Hepatocyte (in vitro differentiated cells): ENCODE measurements around the gene SFXN5. TPM values are rescaled to one million over a fixed set of nuclear protein-coding genes. Genes with fewer than 3 reads are reported as not detected.

Experiments used
- DNase-seq: peaks from one replicate; pipeline ENCODE4 v3.0.0-alpha.2; 2016; ENCODE audit warnings: low spot score
- H2AFZ ChIP-seq: fragments of 200-600 bp; sonication (generic); 2 replicates; pipeline ENCODE4 v1.6.0; 2016; ENCODE audit warnings: antibody characterized with exemption, mild to moderate bottlenecking
- H3K27ac ChIP-seq: fragments of 200-600 bp; sonication (generic); 2 replicates; pipeline ENCODE4 v1.5.1; 2016; ENCODE audit warnings: mild to moderate bottlenecking
- H3K27me3 ChIP-seq: fragments of 200-600 bp; sonication (generic); 2 replicates; pipeline ENCODE4 v1.6.1; 2016
- H3K36me3 ChIP-seq: fragments of 200-600 bp; sonication (generic); replicated peaks from 2 replicates; pipeline ENCODE4 v1.5.1; 2016; ENCODE audit warnings: low read depth; ENCODE audit not compliant: insufficient read depth
- H3K4me1 ChIP-seq: fragments of 200-600 bp; sonication (generic); 2 replicates; pipeline ENCODE4 v1.5.1; 2016; ENCODE audit warnings: mild to moderate bottlenecking, moderate library complexity; ENCODE audit not compliant: insufficient read depth
- H3K4me2 ChIP-seq: fragments of 200-600 bp; sonication (generic); 2 replicates; pipeline ENCODE4 v1.6.0; 2016
- H3K4me3 ChIP-seq: fragments of 200-600 bp; sonication (generic); 2 replicates; pipeline ENCODE4 v1.5.1; 2016; ENCODE audit warnings: mild to moderate bottlenecking
- H3K79me2 ChIP-seq: fragments of 200-600 bp; sonication (generic); 2 replicates; pipeline ENCODE4 v1.6.0; 2017; ENCODE audit warnings: mild to moderate bottlenecking
- H3K9me2 ChIP-seq: fragments of 200-600 bp; sonication (generic); replicated peaks from 2 replicates; pipeline ENCODE4 v1.6.0; 2017; ENCODE audit warnings: mild to moderate bottlenecking; ENCODE audit not compliant: insufficient read depth
- H3K9me3 ChIP-seq: fragments of 200-600 bp; sonication (generic); 2 replicates; pipeline ENCODE4 v1.5.1; 2016; ENCODE audit warnings: low read depth, mild to moderate bottlenecking
- H4K20me1 ChIP-seq: fragments of 200-600 bp; sonication (generic); 2 replicates; pipeline ENCODE4 v1.6.0; 2016; ENCODE audit warnings: mild to moderate bottlenecking; ENCODE audit not compliant: insufficient read depth, poor library complexity, severe bottlenecking
- EZH2 ChIP-seq: fragments of 200-600 bp; sonication (generic); IDR thresholded peaks from 2 replicates; pipeline ENCODE4 v1.6.1; 2016; ENCODE audit warnings: antibody characterized with exemption, mild to moderate bottlenecking, borderline replicate concordance
- EZH2phosphoT487 ChIP-seq: fragments of 200-600 bp; sonication (generic); IDR thresholded peaks from one replicate; pipeline ENCODE4 v1.6.1; 2018; ENCODE audit warnings: antibody characterized with exemption, mild to moderate bottlenecking, low read depth, moderate library complexity; ENCODE audit not compliant: unreplicated experiment, severe bottlenecking
- WGBS: methylation state at CpG from one replicate; pipeline ENCODE4 v1.1.6; 2016; ENCODE audit warnings: low lambda C conversion rate; ENCODE audit errors: missing lambda C conversion rate; 5-methylcytosine and 5-hydroxymethylcytosine counted together
- polyA plus RNA-seq: library from polyadenylated mRNA; unstranded; fragments of >200 nt; fragmentation: Nextera tagmentation; extraction: Ambion mirVana; gene quantifications from 2 replicates; pipeline ENCODE4 v1.2.1, GENCODE V29; 2016
- total RNA-seq: library from RNA; depleted of rRNA; stranded (reverse); fragments of >200 nt; gene quantifications from 2 replicates; pipeline ENCODE4 v1.2.3, GENCODE V29; 2014
- TF ChIP-seq, protein P1 (sequence below): fragments of 200-600 bp; sonication (generic); IDR thresholded peaks from 2 replicates; pipeline ENCODE4 v1.5.1; 2016; ENCODE audit warnings: antibody characterized with exemption, mild to moderate bottlenecking; ENCODE audit not compliant: poor library complexity

SFXN5 gene
- total and polyA plus RNA-seq, 2 experiments from 2014 or later, result 25.8 to 34.6 TPM

DNA sequence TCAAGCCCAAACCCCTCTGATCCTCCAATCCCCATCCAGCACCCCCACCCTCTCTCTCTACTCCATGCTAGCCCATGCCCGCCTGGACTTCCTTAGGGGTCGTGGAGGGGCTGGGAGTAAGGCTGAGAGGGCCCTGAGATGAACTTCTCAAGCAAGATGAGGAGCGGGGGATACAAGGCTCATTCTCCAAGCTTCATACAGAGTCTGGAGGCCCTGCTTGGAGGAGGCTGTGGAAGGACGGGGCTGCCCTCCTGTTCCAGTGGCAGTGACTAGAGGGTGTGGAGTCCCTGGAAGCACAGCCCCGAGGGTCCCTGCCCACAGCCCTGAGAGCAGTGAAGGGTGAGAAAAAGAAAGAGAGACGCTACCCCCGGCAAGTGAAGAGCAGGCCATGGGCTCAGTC is 108.6 kb downstream of the SFXN5 start:
- H3K4me1 ChIP-seq, result no peaks in the 10 kb centered on the region
- no peak for TF ChIP-seq EZH2
- no peak for TF ChIP-seq EZH2phosphoT487
- TF ChIP-seq, protein P1, sequence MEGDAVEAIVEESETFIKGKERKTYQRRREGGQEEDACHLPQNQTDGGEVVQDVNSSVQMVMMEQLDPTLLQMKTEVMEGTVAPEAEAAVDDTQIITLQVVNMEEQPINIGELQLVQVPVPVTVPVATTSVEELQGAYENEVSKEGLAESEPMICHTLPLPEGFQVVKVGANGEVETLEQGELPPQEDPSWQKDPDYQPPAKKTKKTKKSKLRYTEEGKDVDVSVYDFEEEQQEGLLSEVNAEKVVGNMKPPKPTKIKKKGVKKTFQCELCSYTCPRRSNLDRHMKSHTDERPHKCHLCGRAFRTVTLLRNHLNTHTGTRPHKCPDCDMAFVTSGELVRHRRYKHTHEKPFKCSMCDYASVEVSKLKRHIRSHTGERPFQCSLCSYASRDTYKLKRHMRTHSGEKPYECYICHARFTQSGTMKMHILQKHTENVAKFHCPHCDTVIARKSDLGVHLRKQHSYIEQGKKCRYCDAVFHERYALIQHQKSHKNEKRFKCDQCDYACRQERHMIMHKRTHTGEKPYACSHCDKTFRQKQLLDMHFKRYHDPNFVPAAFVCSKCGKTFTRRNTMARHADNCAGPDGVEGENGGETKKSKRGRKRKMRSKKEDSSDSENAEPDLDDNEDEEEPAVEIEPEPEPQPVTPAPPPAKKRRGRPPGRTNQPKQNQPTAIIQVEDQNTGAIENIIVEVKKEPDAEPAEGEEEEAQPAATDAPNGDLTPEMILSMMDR, result no peak
- no peak overlapping the region for H3K4me3 ChIP-seq
- H3K27me3 ChIP-seq, result no peaks in the 10 kb centered on the region
- no peaks in the 10 kb centered on the region for H3K9me3 ChIP-seq
- 81% methylated on average over 7 of the region's 7 CpGs for WGBS
- no peaks in the 10 kb centered on the region for H3K36me3 ChIP-seq
- H3K9me2 ChIP-seq, result no peaks in the 10 kb centered on the region
- no peak overlapping the region for H2AFZ ChIP-seq
- DNase-seq, result no peak
- no peaks in the 10 kb centered on the region for H4K20me1 ChIP-seq
- H3K79me2 ChIP-seq, result no peaks in the 10 kb centered on the region
- no peak overlapping the region for H3K4me2 ChIP-seq
- H3K27ac ChIP-seq, result no peak overlapping the region

DNA sequence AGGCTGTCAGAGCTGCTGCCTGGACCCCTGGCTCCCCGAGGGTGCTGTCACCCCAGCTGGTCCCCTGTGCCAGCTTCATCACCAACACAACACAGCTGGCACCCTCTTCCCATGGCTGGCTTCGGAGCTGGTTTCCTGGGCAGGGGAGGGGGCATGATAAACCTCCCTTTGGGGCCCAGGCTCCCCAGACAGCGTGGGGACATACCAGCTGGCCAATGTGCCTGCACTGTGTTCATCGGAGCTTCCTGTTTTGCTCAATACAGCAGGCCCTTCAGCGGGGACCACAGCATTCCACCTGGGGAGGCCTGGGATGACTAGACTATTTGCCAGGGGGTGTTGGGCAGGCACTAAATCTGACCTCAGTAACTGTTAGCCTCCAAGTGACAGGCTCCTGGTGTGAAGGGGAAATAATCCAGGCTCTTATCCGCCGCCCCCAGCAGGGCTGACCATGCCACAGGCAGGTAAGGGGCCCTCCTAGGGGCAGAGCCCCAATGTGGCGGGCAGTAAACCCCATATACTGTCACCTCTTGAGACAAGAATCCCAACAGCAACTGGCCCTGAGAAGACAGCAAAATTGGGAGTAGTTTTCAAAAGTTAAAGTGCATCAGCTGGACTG is 109.6 kb downstream of the SFXN5 start:
- DNase-seq, result no peak
- WGBS, result 83% methylated on average over 8 of the region's 8 CpGs
- no peak overlapping the region for H3K27ac ChIP-seq
- H3K4me1 ChIP-seq, result no peaks in the 10 kb centered on the region
- H4K20me1 ChIP-seq, result no peaks in the 10 kb centered on the region
- H3K4me2 ChIP-seq, result no peak overlapping the region
- no peaks in the 10 kb centered on the region for H3K9me3 ChIP-seq
- TF ChIP-seq EZH2phosphoT487 (no peak), EZH2 (no peak)
- TF ChIP-seq, protein P1, result no peak
- no peaks in the 10 kb centered on the region for H3K9me2 ChIP-seq
- no peak overlapping the region for H3K4me3 ChIP-seq
- H3K79me2 ChIP-seq, result no peaks in the 10 kb centered on the region
- no peaks in the 10 kb centered on the region for H3K36me3 ChIP-seq
- H2AFZ ChIP-seq, result no peak overlapping the region
- H3K27me3 ChIP-seq, result no peaks in the 10 kb centered on the region

DNA sequence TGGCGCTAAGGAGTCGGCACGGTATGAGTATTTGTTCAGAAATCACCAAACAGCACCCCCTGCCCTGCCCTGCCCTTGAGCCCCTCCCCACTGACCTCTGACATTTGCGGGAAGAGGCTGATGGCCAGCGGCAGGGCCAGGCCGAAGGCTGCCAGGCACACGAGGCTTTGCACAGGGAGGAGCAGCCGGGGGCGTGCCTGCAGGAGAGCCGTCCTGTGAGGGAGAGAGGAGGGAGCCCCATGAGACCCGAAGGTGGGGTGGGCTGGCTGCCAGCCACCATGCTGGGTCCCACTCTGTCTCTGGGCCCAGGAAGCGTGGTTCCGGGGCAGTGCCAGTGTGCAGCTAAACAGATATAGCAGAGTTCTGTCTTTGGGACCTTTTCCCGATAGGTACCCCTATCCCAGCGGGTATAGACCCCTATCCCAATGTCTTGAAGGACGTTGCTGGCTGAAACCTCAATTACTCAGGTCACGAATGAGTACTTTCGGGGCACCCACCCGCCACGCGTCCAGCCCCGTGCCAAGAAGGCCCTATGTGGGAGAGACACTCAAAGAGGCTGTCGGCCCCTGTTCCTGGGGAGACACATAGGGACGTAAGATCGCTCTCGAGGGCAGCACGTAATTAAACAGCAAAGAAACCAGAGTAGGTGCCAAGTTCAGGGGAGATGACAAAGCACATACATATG is 110.3 kb downstream of the SFXN5 start:
- no peak for DNase-seq
- no peaks in the 10 kb centered on the region for H3K9me3 ChIP-seq
- TF ChIP-seq, protein P1, result no peak
- TF ChIP-seq EZH2phosphoT487 (no peak), EZH2 (no peak)
- H3K27ac ChIP-seq, result no peak overlapping the region
- H3K4me1 ChIP-seq, result no peaks in the 10 kb centered on the region
- no peak overlapping the region for H3K4me3 ChIP-seq
- no peaks in the 10 kb centered on the region for H4K20me1 ChIP-seq
- no peaks in the 10 kb centered on the region for H3K27me3 ChIP-seq
- no peak overlapping the region for H2AFZ ChIP-seq
- no peaks in the 10 kb centered on the region for H3K9me2 ChIP-seq
- H3K4me2 ChIP-seq, result no peak overlapping the region
- no peaks in the 10 kb centered on the region for H3K36me3 ChIP-seq
- 88% methylated on average over 27 of the region's 27 CpGs for WGBS
- no peaks in the 10 kb centered on the region for H3K79me2 ChIP-seq
